Cerebellar nuclear complex (tissue), 1 donor: ENCODE results near the gene RNU6-9.
"Not testable (repeated sequence)": the region's sequence is repeated elsewhere in the genome, so short reads cannot be mapped to it uniquely, and the experiment has no call there.

Experiments
- DNase-seq, 2 experiments: peaks; one replicate each; lab custom pipeline; 2025; lab: John Stamatoyannopoulos, UW

Gene RNU6-9

GRCh38 chr19:878751-879561 lies 14.3 kb upstream of the RNU6-9 start:
- DNase-seq: not testable (repeated sequence)

- no peak for DNase-seq
These were observed 13.4 kb upstream of the RNU6-9 start for GRCh38 chr19:879711-880438.

- no peak for DNase-seq
These were observed 11.8 kb upstream of the RNU6-9 start for GRCh38 chr19:881385-882071.

- DNase-seq: no peak
These were observed 10.3 kb upstream of the RNU6-9 start for GRCh38 chr19:882871-883497.

- peak in 1 of 2 experiments; percentile 5 for DNase-seq
These were observed 9.5 kb upstream of the RNU6-9 start for GRCh38 chr19:883661-884211.

- no peak for DNase-seq
These were observed 8.7 kb upstream of the RNU6-9 start for GRCh38 chr19:884420-885211.

- no peak for DNase-seq
These were observed 7.6 kb upstream of the RNU6-9 start for GRCh38 chr19:885536-886224.

GRCh38 chr19:887072-887471 lies 6.2 kb upstream of the RNU6-9 start:
- no peak for DNase-seq

GRCh38 chr19:887599-887998 lies 5.7 kb upstream of the RNU6-9 start:
- no peak for DNase-seq

- DNase-seq: no peak
These were observed 4.5 kb upstream of the RNU6-9 start for GRCh38 chr19:888581-889385.

- DNase-seq: no peak
These were observed 3.5 kb upstream of the RNU6-9 start for GRCh38 chr19:889662-890295.

GRCh38 chr19:890831-891230 lies 2.5 kb upstream of the RNU6-9 start:
- no peak for DNase-seq

- not testable (repeated sequence) for DNase-seq
These were observed 1.7 kb upstream of the RNU6-9 start for GRCh38 chr19:891421-892200.

- DNase-seq: no peak
These were observed 916 bp upstream of the RNU6-9 start for GRCh38 chr19:892243-892893.

GRCh38 chr19:896434-896833 lies 3.1 kb downstream of the RNU6-9 start:
- no peak for DNase-seq

GRCh38 chr19:896999-897398 lies 3.7 kb downstream of the RNU6-9 start:
- DNase-seq: no peak

GRCh38 chr19:897442-898039 lies 4.3 kb downstream of the RNU6-9 start:
- DNase-seq: no peak
